MM.1S (cell line): Measurements from ENCODE around the gene PPP1R37.

ENCODE experiments used
- EZH2 ChIP-seq: fragments of 300-600 bp; sonication (generic); optimal IDR thresholded peaks from 2 replicates; pipeline ENCODE3; 2017; ENCODE audit warnings: low read depth, mild to moderate bottlenecking, antibody characterized with exemption, low read length, mixed read lengths
- EZH2phosphoT487 ChIP-seq: fragments of 300-600 bp; sonication (generic); IDR thresholded peaks from 2 replicates; pipeline ENCODE4 v1.6.1; 2018; ENCODE audit warnings: antibody characterized with exemption, low read length
- TF ChIP-seq, protein P1 (sequence below): fragments of 300-600 bp; sonication (generic); IDR thresholded peaks from 2 replicates; pipeline ENCODE4 v1.5.1; 2016; ENCODE audit warnings: antibody characterized with exemption, low read length, mixed read lengths

DNA sequence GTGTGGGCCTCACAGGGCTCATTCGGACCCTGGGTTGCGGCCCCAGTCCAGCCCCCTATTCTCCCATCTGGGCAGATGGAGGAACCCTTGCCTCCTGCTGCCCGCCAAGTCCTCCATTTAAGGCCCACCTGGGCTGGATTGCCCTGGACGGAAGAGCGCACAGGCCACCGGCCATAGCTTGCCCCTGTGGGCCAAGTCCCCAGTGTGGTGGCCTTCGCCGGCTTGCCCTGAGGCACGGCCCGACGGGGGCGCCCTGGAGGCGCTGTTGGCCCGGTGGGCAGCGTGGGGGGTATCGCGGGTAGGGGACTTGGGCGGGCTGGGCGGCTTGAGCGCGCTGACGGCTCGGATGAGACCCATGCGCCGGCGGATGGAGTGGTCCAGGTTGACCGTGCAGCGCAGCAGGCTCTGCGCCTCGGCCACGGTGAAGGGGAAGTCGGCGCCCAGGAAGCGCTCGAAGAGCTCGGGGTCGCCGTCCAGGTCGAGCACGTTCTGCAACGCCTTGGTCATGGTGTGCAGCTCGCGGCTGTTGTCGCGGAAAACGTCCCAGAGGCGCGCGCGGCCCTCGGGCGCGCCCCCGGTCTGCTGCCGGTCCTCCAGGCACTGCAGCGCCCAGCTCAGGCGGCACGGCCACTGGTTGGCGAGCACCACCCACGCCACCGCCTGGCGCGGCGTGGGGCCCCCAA is 59.0 kb downstream of the PPP1R37 start:
- TF ChIP-seq, protein P1, sequence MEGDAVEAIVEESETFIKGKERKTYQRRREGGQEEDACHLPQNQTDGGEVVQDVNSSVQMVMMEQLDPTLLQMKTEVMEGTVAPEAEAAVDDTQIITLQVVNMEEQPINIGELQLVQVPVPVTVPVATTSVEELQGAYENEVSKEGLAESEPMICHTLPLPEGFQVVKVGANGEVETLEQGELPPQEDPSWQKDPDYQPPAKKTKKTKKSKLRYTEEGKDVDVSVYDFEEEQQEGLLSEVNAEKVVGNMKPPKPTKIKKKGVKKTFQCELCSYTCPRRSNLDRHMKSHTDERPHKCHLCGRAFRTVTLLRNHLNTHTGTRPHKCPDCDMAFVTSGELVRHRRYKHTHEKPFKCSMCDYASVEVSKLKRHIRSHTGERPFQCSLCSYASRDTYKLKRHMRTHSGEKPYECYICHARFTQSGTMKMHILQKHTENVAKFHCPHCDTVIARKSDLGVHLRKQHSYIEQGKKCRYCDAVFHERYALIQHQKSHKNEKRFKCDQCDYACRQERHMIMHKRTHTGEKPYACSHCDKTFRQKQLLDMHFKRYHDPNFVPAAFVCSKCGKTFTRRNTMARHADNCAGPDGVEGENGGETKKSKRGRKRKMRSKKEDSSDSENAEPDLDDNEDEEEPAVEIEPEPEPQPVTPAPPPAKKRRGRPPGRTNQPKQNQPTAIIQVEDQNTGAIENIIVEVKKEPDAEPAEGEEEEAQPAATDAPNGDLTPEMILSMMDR, result no peak
- no peak for TF ChIP-seq EZH2
- no peak for TF ChIP-seq EZH2phosphoT487
